GM18499 (cell line): ENCODE results near the gene USP6.
"Not testable (repeated sequence)": the region's sequence is repeated elsewhere in the genome, so short reads cannot be mapped to it uniquely, and the experiment has no call there.

Source experiments
- ATAC-seq: cut with Tn5 transposase; IDR thresholded peaks from one replicate; pipeline ENCODE4 v1.9.1; 2021; ENCODE audit warnings: moderate number of reproducible peaks; ENCODE audit not compliant: insufficient read depth, unreplicated experiment

USP6 gene

GRCh38 chr17:5183410-5183793, 67.6 kb downstream of the USP6 start:
- no peak for ATAC-seq

- no peak for ATAC-seq
Measured at GRCh38 chr17:5184288-5184687, 68.5 kb downstream of the USP6 start.

GRCh38 chr17:5191541-5192417, 75.9 kb downstream of the USP6 start, which contains the start of gene ZNF594:
Gene ZNF594 (minus strand): TSS chr17:5191868. CDS start chr17:5184256, 7,612 bp downstream.
- ATAC-seq = peak; percentile 45

GRCh38 chr17:5194346-5194745, 78.5 kb downstream of the USP6 start:
- ATAC-seq = no peak

GRCh38 chr17:5198472-5198871, 82.6 kb downstream of the USP6 start:
- ATAC-seq = no peak

GRCh38 chr17:5200360-5200759, 84.5 kb downstream of the USP6 start:
- ATAC-seq = no peak

- no peak for ATAC-seq
Measured at GRCh38 chr17:5201011-5201410, 85.2 kb downstream of the USP6 start.

- no peak for ATAC-seq
Measured at GRCh38 chr17:5203178-5203907, 87.5 kb downstream of the USP6 start.

- no peak for ATAC-seq
Measured at GRCh38 chr17:5203908-5204294, 88.1 kb downstream of the USP6 start.

- no peak for ATAC-seq
Measured at GRCh38 chr17:5209396-5209795, 93.6 kb downstream of the USP6 start.

GRCh38 chr17:5210091-5210490, 94.3 kb downstream of the USP6 start:
- ATAC-seq = no peak

- no peak for ATAC-seq
Measured at GRCh38 chr17:5210614-5211252, 94.9 kb downstream of the USP6 start.

- no peak for ATAC-seq
Measured at GRCh38 chr17:5211458-5211857, 95.6 kb downstream of the USP6 start.

GRCh38 chr17:5217562-5217961, 101.7 kb downstream of the USP6 start:
- ATAC-seq = not testable (repeated sequence)

GRCh38 chr17:5219536-5219935, 103.7 kb downstream of the USP6 start:
- ATAC-seq = no peak

- no peak for ATAC-seq
Measured at GRCh38 chr17:5220074-5220473, 104.2 kb downstream of the USP6 start.

GRCh38 chr17:5221912-5222311, 106.1 kb downstream of the USP6 start:
- not testable (repeated sequence) for ATAC-seq
